ENCODE data around the gene TBRG4. TPM values are rescaled to one million over a fixed set of nuclear protein-coding genes. Genes with fewer than 3 reads are reported as not detected.

TBRG4 gene
- total and polyA plus RNA-seq, 2 experiments from 2014 or later = 44.5 to 54.6 TPM

GRCh38 chr7:45077579-45077978 is 33.9 kb downstream of the TBRG4 start:
- no peak for DNase-seq (ENCODE audit: low spot score)
- Histone ChIP-seq H3K27ac (no peak overlapping the region), H3K9me3 (ENCODE audit: low read depth) (no peaks in the 10 kb centered on the region), H3K4me1 (ENCODE audit: insufficient read depth) (no peaks in the 10 kb centered on the region), H3K4me3 (no peak overlapping the region), H2AFZ (no peak overlapping the region), H3K4me2 (no peak overlapping the region), H3K36me3 (replicated peaks; ENCODE audit: insufficient read depth, low read depth) (no peaks in the 10 kb centered on the region), H3K27me3 (no peaks in the 10 kb centered on the region), H4K20me1 (ENCODE audit: insufficient read depth, poor library complexity, severe bottlenecking) (no peaks in the 10 kb centered on the region), H3K79me2 (no peaks in the 10 kb centered on the region), H3K9me2 (replicated peaks; ENCODE audit: insufficient read depth) (no peaks in the 10 kb centered on the region)
- 97% methylated on average over 7 of the region's 9 CpGs for WGBS (ENCODE audit: low lambda C conversion rate, missing lambda C conversion rate)
- TF ChIP-seq, protein P1, sequence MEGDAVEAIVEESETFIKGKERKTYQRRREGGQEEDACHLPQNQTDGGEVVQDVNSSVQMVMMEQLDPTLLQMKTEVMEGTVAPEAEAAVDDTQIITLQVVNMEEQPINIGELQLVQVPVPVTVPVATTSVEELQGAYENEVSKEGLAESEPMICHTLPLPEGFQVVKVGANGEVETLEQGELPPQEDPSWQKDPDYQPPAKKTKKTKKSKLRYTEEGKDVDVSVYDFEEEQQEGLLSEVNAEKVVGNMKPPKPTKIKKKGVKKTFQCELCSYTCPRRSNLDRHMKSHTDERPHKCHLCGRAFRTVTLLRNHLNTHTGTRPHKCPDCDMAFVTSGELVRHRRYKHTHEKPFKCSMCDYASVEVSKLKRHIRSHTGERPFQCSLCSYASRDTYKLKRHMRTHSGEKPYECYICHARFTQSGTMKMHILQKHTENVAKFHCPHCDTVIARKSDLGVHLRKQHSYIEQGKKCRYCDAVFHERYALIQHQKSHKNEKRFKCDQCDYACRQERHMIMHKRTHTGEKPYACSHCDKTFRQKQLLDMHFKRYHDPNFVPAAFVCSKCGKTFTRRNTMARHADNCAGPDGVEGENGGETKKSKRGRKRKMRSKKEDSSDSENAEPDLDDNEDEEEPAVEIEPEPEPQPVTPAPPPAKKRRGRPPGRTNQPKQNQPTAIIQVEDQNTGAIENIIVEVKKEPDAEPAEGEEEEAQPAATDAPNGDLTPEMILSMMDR (IDR thresholded peaks at IDR 0.05; ENCODE audit: poor library complexity) = no peak
- no peak for TF ChIP-seq EZH2phosphoT487 (IDR thresholded peaks at IDR 0.05; ENCODE audit: low read depth, severe bottlenecking, unreplicated experiment)
- TF ChIP-seq EZH2 (IDR thresholded peaks at IDR 0.05; ENCODE audit: borderline replicate concordance) = no peak

DNA sequence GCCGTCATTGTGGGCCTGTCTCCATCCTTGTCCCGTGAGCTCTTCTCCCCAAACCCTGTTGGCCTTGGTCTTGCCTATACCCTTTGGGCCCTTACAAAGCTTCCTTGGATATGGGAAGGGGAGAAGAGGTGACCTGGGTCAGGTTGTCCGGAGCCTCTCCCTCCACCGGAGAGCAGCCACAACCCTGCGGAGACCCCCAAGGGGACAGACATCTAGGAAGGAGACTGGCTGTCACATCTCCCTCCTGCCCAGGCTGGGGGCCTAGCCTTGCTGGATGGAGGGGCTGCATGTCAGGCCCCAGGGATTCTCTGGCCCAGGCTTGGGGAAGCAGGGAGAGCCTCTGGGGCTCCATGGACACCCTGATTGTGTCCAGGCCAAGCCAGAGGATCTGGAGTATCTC is 34.6 kb downstream of the TBRG4 start:
- Histone ChIP-seq H3K9me2 (replicated peaks; ENCODE audit: insufficient read depth) (no peaks in the 10 kb centered on the region), H3K27me3 (no peaks in the 10 kb centered on the region), H2AFZ (no peak overlapping the region), H3K4me2 (no peak overlapping the region), H3K9me3 (ENCODE audit: low read depth) (no peaks in the 10 kb centered on the region), H3K4me3 (no peak overlapping the region), H4K20me1 (ENCODE audit: insufficient read depth, poor library complexity, severe bottlenecking) (no peaks in the 10 kb centered on the region), H3K36me3 (replicated peaks; ENCODE audit: insufficient read depth, low read depth) (no peaks in the 10 kb centered on the region), H3K4me1 (ENCODE audit: insufficient read depth) (no peaks in the 10 kb centered on the region), H3K27ac (no peak overlapping the region), H3K79me2 (no peaks in the 10 kb centered on the region)
- TF ChIP-seq, protein P1 (IDR thresholded peaks at IDR 0.05; ENCODE audit: poor library complexity) = no peak
- no peak for DNase-seq (ENCODE audit: low spot score)
- WGBS (ENCODE audit: low lambda C conversion rate, missing lambda C conversion rate) = 93% methylated on average over 5 of the region's 5 CpGs

DNA sequence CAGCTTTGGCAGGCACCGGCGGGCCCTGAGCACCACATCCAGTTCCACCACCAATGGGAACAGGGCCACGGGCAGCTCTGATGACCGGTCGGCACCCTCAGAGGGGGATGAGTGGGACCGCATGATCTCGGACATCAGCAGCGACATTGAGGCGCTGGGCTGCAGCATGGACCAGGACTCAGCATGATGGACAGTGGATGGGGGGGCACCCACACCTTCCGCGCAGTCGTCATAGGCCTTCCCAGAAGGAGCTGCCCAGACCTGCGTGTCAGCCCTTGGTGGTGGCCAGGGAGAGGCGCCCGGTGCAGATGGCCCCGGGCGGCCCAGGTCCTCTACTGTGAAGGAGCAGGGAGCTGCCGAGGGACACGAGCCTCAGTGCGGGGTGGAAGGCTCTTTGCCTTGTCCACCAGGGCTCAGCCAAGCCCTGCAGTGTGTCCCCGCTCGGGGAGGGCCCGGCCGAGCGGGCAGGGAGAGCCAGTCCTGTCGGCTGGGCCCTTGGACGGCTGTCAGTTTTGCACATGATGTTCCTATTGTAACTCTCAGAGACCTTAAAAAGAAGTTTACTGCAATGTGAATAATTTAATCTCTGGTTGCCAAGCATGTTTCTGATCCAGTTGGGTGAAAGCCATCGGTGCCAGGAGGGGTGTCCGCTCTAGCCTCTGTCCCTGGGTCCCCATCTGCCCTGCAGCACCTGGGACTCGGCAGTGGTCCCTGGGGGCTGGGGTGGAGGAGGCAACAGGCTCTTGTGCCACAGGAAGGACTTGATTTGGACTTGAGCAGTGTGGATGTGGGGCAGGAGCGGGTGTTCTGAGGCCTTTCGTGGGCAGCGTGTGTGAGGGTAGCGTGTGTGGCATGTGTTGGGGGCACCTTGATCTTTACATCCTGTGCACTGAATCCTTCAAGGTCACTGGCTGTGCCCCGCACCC is 35.4 kb downstream of the TBRG4 start:
- no peak for TF ChIP-seq EZH2phosphoT487 (IDR thresholded peaks at IDR 0.05; ENCODE audit: low read depth, severe bottlenecking, unreplicated experiment)
- TF ChIP-seq EZH2 (IDR thresholded peaks at IDR 0.05; ENCODE audit: borderline replicate concordance) = no peak
- TF ChIP-seq, protein P1 (IDR thresholded peaks at IDR 0.05; ENCODE audit: poor library complexity) = no peak
- Histone ChIP-seq H2AFZ (no peak overlapping the region), H3K4me2 (no peak overlapping the region), H3K79me2 (no peaks in the 10 kb centered on the region), H3K9me2 (replicated peaks; ENCODE audit: insufficient read depth) (no peaks in the 10 kb centered on the region), H3K4me3 (no peak overlapping the region), H3K4me1 (ENCODE audit: insufficient read depth) (no peaks in the 10 kb centered on the region), H3K27me3 (no peaks in the 10 kb centered on the region), H4K20me1 (ENCODE audit: insufficient read depth, poor library complexity, severe bottlenecking) (no peaks in the 10 kb centered on the region), H3K9me3 (ENCODE audit: low read depth) (no peaks in the 10 kb centered on the region), H3K27ac (no peak overlapping the region), H3K36me3 (replicated peaks; ENCODE audit: insufficient read depth, low read depth) (no peaks in the 10 kb centered on the region)
- no peak for DNase-seq (ENCODE audit: low spot score)
- WGBS (ENCODE audit: low lambda C conversion rate, missing lambda C conversion rate) = 98% methylated on average over 32 of the region's 35 CpGs

Data from hepatocyte (in vitro differentiated cells).